ENCODE data around the gene MSANTD1.

The MSANTD1 gene

GRCh38 chr4:3250438-3250955, 1.5 kb downstream of the MSANTD1 start:
- DNase-seq, result no peak

GRCh38 chr4:3250956-3251690, 2.2 kb downstream of the MSANTD1 start:
- DNase-seq, result no peak

- DNase-seq, result no peak
Observed at GRCh38 chr4:3251691-3252479, 2.9 kb downstream of the MSANTD1 start.

DNA sequence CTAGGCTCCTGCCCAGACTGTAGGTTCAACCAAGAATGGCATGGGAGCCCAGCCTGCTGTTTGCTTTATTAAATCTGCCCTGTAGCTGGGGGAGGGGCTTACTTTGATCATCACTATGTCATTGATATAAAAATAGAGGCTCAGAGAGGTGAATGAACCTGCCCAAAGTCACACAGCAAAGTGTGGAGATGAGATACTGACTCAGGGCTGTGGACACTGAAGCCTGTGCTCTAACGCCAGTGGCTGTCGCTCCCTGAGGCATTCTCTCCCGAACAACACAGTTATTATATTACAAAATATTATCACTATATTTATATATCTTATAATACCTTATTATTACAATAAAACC, 3.5 kb downstream of the MSANTD1 start:
- no peak for DNase-seq

- DNase-seq, result no peak
Observed at GRCh38 chr4:3252831-3253641, 4.1 kb downstream of the MSANTD1 start.

- no peak for DNase-seq
Observed at GRCh38 chr4:3253808-3254207, 4.8 kb downstream of the MSANTD1 start.

DNA sequence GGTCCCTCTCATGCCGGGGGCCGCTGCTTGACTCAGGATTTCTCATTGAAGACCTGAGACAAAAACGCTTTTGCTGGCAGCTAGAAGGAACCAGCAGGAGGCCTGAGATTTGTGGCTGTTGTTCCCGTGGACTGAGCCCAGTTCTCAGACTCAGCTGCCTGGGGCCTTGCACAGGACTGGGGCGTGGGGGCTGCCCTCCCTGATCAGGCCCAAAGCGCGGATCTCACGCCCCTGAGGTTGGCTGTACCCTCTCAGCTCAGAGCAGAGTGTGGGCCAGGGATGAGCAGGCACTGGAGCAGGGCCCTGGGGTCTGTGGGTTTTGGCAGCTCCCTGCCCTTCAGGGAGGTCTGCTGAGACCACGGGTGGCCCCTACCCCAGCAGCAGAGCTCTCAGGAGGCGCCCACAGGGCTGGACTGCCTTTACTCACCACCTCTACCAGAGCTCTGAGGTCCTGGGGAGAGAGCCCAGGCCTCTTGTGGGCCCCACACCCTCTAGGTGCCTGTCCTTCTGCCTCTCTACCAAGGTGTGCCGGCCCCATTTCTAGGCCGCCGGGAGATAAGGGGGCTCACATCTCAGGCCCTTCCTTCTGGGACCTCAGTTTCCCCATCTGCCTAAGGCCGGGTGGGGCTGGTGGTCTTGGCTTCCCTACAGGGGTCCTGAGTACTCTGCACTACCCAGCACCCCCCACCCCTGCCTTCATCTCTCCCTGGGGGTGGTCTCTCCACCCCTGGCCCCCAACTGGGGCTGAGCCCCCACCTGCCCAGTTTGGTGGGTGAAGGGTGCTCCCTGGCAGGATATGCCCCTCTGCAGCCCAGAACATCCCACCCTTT, 5.6 kb downstream of the MSANTD1 start:
- DNase-seq, result no peak

DNA sequence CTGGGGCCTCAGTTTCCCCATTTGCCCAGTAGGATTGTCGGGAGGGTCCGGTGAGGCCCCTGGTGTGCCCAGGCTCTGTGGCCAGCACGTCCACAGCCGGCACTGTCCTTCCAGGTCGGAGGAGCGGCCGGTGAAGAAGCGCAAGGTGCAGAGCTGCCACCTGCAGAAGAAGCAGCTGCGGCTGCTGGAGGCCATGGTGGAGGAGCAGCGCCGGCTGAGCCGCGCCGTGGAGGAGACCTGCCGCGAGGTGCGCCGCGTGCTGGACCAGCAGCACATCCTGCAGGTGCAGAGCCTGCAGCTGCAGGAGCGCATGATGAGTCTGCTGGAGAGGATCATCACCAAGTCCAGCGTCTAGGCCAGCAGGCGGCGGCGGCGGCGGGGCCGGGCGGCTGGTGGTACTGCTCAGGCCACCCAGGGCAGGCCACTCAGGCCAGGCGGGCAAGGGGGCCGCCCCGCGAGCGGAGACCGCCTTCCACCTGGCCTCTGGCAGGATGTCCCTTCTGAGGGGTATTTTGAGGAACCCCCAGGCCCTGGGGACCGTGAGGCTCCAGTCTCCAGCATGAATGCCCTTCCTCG, 6.7 kb downstream of the MSANTD1 start:
- DNase-seq, result no peak

GRCh38 chr4:3256230-3257102, 7.5 kb downstream of the MSANTD1 start:
- no peak for DNase-seq

DNA sequence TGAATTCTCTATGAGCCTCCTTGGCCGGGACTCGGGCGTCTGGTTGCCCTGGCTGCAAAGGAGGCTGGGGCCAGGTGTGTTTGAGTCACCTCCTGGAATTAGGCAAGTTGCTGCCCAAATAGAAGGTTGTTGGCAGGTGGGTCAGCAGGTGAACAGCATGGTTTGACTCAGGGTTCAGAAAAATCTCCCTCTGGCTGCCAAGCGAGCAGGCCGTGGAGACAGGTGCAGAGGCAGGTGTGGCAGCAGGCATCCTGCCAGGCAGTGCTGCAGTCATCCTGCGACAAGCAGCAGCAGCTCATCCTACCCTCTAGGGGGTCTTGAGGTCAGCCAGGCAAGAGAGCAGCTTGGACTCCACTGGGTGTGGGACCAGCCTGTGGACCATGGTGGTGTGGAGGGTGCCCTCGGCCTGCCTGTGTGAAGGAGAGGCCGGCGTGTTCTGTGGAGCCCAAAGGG, 8.2 kb downstream of the MSANTD1 start:
- DNase-seq, result no peak

- no peak for DNase-seq
Observed at GRCh38 chr4:3257556-3258482, 8.9 kb downstream of the MSANTD1 start.

DNA sequence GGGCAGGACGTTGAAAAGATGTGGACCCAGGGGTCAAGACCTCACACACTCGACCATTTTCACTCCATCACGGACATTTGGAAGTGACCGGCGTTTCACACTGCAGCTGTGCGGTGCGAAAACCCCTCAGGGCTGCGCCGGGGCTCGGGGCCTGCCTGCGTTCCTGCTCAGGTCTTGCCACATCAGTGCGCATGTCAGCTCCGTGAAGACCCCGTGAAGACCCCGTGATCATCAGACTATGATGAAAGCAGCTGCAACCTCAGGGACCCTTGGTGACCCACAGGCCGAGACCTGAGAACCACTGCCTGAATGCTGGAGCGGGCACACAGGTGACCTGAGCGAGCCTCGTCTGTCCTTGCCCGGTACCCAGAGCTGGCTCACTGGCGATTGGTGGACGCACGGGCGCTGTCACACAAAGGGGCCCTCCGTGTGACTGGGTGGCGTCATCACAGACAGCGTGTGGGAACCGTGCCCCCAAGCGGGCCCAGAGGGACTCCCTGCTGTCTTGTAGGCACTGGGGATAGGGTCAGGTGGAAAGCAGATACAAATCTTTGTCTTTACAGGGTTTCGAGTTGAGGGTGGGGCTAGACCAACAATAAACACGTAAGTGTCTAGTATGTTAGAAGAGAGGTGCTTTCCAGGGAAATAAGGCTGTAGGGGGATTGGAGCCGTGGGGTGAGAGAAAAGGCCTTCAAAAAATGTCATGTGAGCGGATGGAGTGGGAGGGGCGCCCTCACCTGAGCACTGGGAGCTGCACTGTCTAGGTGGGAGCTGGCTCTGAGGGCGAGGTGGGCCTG, 12.7 kb downstream of the MSANTD1 start:
- no peak for DNase-seq

GRCh38 chr4:3262208-3263052, 13.5 kb downstream of the MSANTD1 start:
- no peak for DNase-seq

DNA sequence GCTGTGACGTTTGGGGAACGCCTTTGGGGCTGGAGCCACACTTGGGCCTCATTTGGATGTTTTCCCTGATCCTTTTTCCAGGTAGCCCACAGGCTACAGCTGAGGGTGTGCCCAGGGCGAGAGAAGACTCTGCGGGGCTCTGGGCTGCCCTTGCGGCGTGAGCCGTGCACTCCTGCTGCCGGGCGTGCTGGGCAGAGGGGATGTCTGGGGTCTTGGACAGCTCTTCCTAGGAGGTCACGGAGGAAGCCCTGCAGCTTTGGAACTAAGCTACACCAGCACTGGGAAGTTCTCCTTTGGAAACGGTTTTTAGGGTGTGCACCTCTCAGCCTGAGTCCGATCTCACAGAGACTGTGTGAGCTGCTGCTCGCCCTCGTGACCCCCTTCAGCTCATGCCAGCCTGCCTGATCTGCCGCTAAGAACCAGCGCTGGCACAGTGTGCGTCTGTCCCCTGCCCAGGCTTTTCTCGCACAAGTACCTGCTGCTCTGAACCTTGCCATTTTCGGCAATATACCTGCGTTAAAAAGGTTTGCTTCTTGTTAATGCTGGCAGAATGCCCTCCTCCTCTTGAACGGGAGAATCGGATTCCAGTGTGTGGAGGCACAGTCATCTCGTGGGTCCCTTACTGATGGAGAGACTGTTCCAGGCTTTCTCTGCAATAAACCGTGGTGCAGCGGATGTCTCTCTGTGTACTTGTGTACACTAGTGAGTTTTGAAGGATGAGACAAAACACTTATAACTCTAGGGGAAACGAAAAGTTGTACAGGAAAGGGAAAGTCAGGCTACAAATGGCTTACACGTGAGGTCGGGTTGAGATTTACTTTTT, 14.3 kb downstream of the MSANTD1 start:
- no peak for DNase-seq

- DNase-seq, result no peak
Observed at GRCh38 chr4:3263876-3264193, 14.9 kb downstream of the MSANTD1 start.

DNA sequence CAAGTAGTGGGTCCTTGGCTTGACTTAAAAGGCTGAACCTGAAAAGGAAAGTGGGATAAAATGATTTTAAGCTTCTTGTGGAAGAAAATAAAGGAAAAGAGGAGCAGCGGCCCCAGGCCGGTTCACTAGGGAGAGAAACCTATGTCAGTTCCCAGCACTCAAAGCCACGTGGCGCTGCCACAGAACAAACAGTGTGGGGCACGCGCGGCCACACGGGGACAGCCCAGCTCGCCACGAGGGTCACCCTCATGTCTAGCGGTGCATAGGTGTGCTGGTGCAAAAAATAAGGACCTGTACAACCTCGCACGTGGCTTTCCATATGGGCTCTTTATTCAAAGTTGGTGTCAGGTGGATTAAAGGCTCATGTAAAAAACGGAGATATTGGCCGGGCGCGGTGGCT, 17.1 kb downstream of the MSANTD1 start:
- no peak for DNase-seq
